Posterior cingulate gyrus (tissue), 11 donors: ENCODE results near the gene TACR2.
"Not testable (repeated sequence)": the region's sequence is repeated elsewhere in the genome, so short reads cannot be mapped to it uniquely, and the experiment has no call there.

Experiments
- DNase-seq, 10 donors: peaks; one replicate each; pipeline versions ENCODE4 v3.0.0 to v3.0.0-alpha.2; 2020 to 2021; ENCODE audit warnings: mixed read lengths in 3 of 10
- intact Hi-C: fragments of 100-400 bp; cut with DNase I; formaldehyde crosslinking; loops from one replicate; pipeline ENCODE4 v1.15.1; 2023

Gene TACR2

DNA sequence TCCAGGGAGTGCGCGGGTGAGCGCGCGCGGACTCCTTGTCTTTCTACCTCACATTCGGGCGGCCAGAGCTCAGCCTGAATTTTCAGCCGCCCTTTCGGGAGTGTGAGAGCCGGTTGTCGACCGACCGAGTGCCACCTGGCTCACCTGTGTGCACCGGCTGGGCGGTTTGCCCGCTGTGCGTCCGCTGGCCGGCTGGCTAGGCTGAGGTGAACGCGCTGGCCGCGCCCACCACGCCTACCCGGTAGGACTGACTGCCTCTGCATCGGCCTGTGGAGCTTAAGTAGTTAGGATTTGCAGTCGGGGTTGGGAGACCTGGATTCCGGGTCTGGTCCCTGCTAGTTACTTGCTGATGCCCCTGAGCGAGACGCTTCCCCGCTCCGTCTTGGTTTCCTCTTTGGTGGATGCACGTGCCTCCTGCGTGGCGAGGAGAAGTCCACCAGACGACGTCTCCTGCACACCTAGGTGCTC is 35.1 kb upstream of the TACR2 start:
- DNase-seq = peak in 2 of 10 donors; percentile 14 to 92
- intact Hi-C loops = loop anchor here (2.0 kb wide), 1 partner anchor 57 kb away; no protein-coding TSS in a partner anchor

DNA sequence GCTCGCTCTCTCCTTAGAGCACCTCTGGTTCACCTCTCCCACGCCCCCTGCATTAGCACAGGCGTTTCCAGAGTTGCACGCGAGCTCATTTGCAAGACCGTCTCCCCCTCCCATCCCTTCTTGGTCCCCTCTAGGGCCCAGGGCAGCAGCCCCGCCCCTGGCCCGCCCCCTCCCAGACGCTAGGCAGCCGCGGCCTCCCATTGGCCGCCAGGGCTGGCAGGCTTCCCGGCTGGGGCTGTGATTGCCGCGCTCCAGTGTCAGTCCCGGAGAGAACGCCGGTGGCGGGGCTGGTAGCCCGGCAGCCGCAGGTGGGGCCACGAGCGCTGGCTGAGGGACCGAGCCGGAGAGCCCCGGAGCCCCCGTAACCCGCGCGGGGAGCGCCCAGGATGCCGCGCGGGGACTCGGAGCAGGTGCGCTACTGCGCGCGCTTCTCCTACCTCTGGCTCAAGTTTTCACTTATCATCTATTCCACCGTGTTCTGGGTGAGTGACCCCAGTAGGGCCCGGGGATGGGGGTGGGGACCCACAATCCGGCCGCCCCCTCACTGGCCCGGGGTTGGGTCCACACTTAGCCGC is 34.6 kb upstream of the TACR2 start, which contains the start of gene TSPAN15:
TSS of gene TSPAN15 (plus strand) at position 257 of the 575 bp plus-strand sequence. CDS start at position 387, 130 bp downstream.
- peak; percentile 85 to 99 (median 94) for DNase-seq
- intact Hi-C loops = loop anchor here (2.0 kb wide), 1 partner anchor 58 kb away; no protein-coding TSS in a partner anchor

GRCh38 chr10:69450395-69450794 is 33.7 kb upstream of the TACR2 start:
- intact Hi-C loops = loop anchor here (2.0 kb wide), 1 partner anchor 58 kb away; no protein-coding TSS in a partner anchor
- DNase-seq = not testable (repeated sequence)

GRCh38 chr10:69449841-69450240 is 33.1 kb upstream of the TACR2 start:
- DNase-seq = peak in 6 of 10 donors; percentile 47 to 93 (median 60)
- intact Hi-C loops = loop anchor here (2.0 kb wide), 1 partner anchor 59 kb away; no protein-coding TSS in a partner anchor

GRCh38 chr10:69446650-69447151 is 30.0 kb upstream of the TACR2 start:
- intact Hi-C loops = no loop called here
- DNase-seq = no peak

DNA sequence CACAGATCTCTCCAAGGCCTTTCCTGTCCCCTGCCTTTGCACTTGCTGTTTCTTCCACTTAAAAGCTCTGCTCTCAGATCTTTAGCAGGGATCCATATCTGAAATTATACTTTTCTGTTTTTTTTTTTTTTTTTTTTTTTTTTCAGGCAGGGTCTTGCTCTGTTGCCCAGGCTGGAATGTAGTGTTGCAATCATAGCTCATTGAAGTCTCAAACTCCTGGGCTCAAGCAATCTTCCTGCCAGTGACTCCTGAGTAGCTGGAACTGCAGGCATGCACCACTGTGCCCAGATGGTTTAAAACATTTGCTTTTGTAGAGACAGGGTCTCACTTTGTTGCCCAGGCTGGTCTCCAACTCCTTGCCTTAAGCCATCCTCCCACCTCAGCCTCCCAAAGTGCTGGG is 29.5 kb upstream of the TACR2 start:
- intact Hi-C loops = no loop called here
- DNase-seq = no peak

- DNase-seq = no peak
- intact Hi-C loops = no loop called here
Measured at GRCh38 chr10:69445041-69445440, 28.3 kb upstream of the TACR2 start.

DNA sequence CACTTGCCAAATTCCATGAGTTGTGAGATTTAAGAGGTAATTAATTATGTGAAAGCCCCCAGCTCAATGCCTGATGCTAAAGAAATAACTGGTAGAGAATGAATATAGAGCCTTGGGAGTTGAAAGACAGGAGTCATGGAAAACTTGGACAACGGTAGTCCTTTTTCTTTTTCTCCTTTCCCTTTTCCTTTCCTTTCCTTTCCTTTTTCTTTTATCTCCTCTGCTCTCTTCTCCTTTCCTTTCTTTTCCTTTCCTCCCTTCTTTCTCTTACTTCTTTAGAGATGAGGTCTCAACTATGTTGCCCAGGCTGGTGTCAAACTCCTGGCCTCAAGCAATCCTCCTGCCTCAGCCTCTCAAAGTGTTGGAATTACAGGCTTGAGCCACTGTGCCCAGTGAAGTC is 26.6 kb upstream of the TACR2 start:
- no peak for DNase-seq
- intact Hi-C loops = no loop called here

- intact Hi-C loops = no loop called here
- DNase-seq = no peak
Measured at GRCh38 chr10:69439813-69440506, 23.2 kb upstream of the TACR2 start.

DNA sequence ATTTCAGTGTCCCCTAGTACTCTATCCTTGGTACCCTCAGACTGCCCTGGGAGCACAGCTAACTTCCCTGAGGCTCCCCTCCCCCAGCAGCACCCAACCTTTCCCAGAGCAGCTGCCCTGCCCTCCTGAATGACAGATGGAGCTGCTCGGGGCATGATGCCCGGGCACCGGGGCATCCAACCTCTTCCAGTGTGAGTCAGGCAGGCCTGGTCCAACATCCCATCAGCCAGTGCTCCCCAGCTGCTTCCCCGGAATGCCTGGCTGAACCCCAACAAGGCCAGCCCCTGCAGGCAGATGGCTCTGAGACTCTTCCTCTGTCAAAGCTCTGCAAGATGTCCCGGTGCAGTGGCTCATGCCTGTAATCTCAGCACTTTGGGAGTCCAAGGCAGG is 22.6 kb upstream of the TACR2 start:
- peak in 9 of 10 donors; percentile 35 to 94 (median 56) for DNase-seq
- intact Hi-C loops = no loop called here

- DNase-seq = no peak
- intact Hi-C loops = no loop called here
Measured at GRCh38 chr10:69438536-69439349, 22.0 kb upstream of the TACR2 start.

GRCh38 chr10:69437321-69438259 is 20.9 kb upstream of the TACR2 start:
- DNase-seq = peak in 1 of 10 donors; percentile 52
- intact Hi-C loops = no loop called here

GRCh38 chr10:69435966-69436520 is 19.3 kb upstream of the TACR2 start:
- intact Hi-C loops = no loop called here
- DNase-seq = peak in 1 of 10 donors; percentile 52

- intact Hi-C loops = no loop called here
- DNase-seq = peak in 1 of 10 donors; percentile 37
Measured at GRCh38 chr10:69434926-69435325, 18.2 kb upstream of the TACR2 start.

DNA sequence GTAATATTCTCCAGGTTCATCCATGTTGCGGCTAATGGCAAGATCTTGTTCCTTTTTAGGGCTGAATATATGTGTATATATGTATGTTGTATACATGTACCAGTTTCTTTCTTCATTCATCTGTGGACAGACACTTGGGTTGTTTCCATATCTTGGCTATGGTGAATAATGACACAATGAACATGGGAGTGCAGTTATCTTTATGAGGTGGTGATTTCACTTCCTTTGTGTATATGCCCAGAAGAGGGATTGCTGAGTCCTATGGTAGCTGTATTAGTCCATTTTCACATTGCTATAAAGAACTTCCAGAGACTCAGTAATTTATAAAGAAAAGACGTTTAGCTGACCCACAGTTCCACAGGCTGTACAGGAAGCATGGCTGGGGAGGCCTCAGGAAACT is 17.5 kb upstream of the TACR2 start:
- no peak for DNase-seq
- intact Hi-C loops = no loop called here

- DNase-seq = peak in 1 of 10 donors; percentile 67
- intact Hi-C loops = loop anchor here (5.0 kb wide), 1 partner anchor 209 kb away; no protein-coding TSS in a partner anchor
Measured at GRCh38 chr10:69428165-69428564, 11.4 kb upstream of the TACR2 start.

DNA sequence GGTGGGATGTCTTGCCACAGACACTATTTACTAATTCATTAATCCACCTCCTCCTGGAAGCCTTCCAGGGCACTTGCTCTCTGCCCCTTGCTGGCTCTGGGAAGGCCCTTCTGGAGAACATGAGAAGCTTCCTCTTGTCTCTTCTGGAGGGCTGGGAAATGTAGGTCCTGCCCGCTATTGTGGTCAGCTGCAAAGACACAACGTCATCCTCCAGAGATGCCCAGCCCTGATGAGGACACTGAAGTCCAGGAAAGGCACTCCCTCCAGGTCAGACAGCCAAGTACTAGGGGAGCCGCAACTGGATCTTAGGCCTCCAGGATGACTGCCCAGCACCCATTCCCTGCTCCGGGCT is 9.6 kb upstream of the TACR2 start:
- DNase-seq = peak in 2 of 10 donors; percentile 2 to 48
- intact Hi-C loops = loop anchor here (5.0 kb wide), 1 partner anchor 211 kb away; no protein-coding TSS in a partner anchor

GRCh38 chr10:69425511-69426298 is 9.0 kb upstream of the TACR2 start:
- DNase-seq = peak in 1 of 10 donors; percentile 2
- intact Hi-C loops = loop anchor here (5.0 kb wide), 1 partner anchor 212 kb away; no protein-coding TSS in a partner anchor
